SK-N-SH (cell line): ENCODE results near the gene SEMA3C. TPM values are rescaled to one million over a fixed set of nuclear protein-coding genes. Genes with fewer than 3 reads are reported as not detected.

Experiments used
- CTCF ChIA-PET: fragments of 300-600, 350-600 bp; formaldehyde crosslinking; extraction: SDS; loops from one replicate; lab custom pipeline; 2021; lab: Yijun Ruan, JAX
- POLR2A ChIA-PET: fragments of 350-600 bp; sonication (Branson Sonifier 250); formaldehyde crosslinking; extraction: SDS; loops from one replicate; lab custom pipeline; 2020; ENCODE audit warnings: antibody characterized with exemption, inconsistent platforms; lab: Yijun Ruan, JAX
- DNase-seq: peaks from one replicate; pipeline ENCODE4 v3.0.0; 2012
- H2AFZ ChIP-seq: fragments of 200-600 bp; sonication (generic); 2 replicates; pipeline ENCODE4 v1.8.1; 2016; ENCODE audit warnings: antibody characterized with exemption, mild to moderate bottlenecking, low read depth
- H3F3A ChIP-seq: fragments of 200-600 bp; sonication (generic); replicated peaks from 2 replicates; pipeline ENCODE3; 2016; ENCODE audit warnings: antibody characterized with exemption, mild to moderate bottlenecking; ENCODE audit not compliant: insufficient read depth
- H3K27ac ChIP-seq, 2 experiments: fragments of 200-500 bp in 1 of 2; fragments of 200-600 bp in 1 of 2; sonication (Bioruptor generic) in 1 of 2; sonication (generic), shearing (Covaris generic) in 1 of 2; 2 replicates each; pipeline versions ENCODE4 v1.5.1 to v1.6.1; 2014 to 2016; ENCODE audit warnings: low read depth in 2 of 2, inconsistent platforms in 1 of 2, low read length in 1 of 2, mild to moderate bottlenecking in 1 of 2, mixed read lengths in 1 of 2
- H3K27me3 ChIP-seq: fragments of 200-600 bp; sonication (generic), shearing (Covaris generic); 2 replicates; pipeline ENCODE4 v1.6.1; 2016; ENCODE audit warnings: mixed run types; ENCODE audit not compliant: insufficient read depth
- H3K36me3 ChIP-seq, 2 experiments: fragments of 200-500 bp in 1 of 2; fragments of 200-600 bp in 1 of 2; sonication (Bioruptor generic) in 1 of 2; sonication (generic) in 1 of 2; replicated peaks in 1 of 2; 2 replicates each; pipeline versions ENCODE3 to v1.5.1; 2014 to 2016; ENCODE audit warnings: low read length in 1 of 2, mild to moderate bottlenecking in 1 of 2; ENCODE audit not compliant: insufficient read depth in 2 of 2, control insufficient read depth in 1 of 2
- H3K4me1 ChIP-seq, 2 experiments: fragments of 200-500 bp in 1 of 2; fragments of 200-600 bp in 1 of 2; sonication (Bioruptor generic) in 1 of 2; sonication (generic), shearing (Covaris generic) in 1 of 2; 2 replicates each; pipeline versions ENCODE4 v1.5.1 to v1.6.1; 2014 to 2016; ENCODE audit warnings: low read depth in 1 of 2, low read length in 1 of 2, mixed run types in 1 of 2; ENCODE audit not compliant: insufficient read depth in 2 of 2, control insufficient read depth in 1 of 2
- H3K4me2 ChIP-seq: fragments of 200-600 bp; sonication (generic), shearing (Covaris generic); 2 replicates; pipeline ENCODE4 v1.6.1; 2017; ENCODE audit warnings: mixed run types
- H3K4me3 ChIP-seq, 2 experiments: fragments of 200-500 bp in 1 of 2; fragments of 200-600 bp in 1 of 2; sonication (Bioruptor generic) in 1 of 2; sonication (generic), shearing (Covaris generic) in 1 of 2; 2 replicates each; pipeline versions ENCODE4 v1.5.1 to v1.8.1; 2014 to 2016; ENCODE audit warnings: low read depth in 2 of 2, inconsistent platforms in 1 of 2, low read length in 1 of 2, mild to moderate bottlenecking in 1 of 2, mixed read lengths in 1 of 2, moderate library complexity in 1 of 2
- H3K79me2 ChIP-seq: fragments of 200-600 bp; sonication (generic); 2 replicates; pipeline ENCODE4 v1.8.1; 2017; ENCODE audit warnings: mild to moderate bottlenecking; ENCODE audit not compliant: insufficient read depth
- H3K9ac ChIP-seq: fragments of 200-600 bp; sonication (generic); 2 replicates; pipeline ENCODE4 v1.6.1; 2017; ENCODE audit warnings: mixed run types
- H3K9me2 ChIP-seq: fragments of 200-600 bp; sonication (generic); 2 replicates; pipeline ENCODE4 v1.6.1; 2017; ENCODE audit warnings: mixed run types
- H3K9me3 ChIP-seq: fragments of 200-600 bp; sonication (generic); 2 replicates; pipeline ENCODE4 v1.6.1; 2017; ENCODE audit warnings: mixed run types, mild to moderate bottlenecking, moderate library complexity
- H4K20me1 ChIP-seq: fragments of 200-600 bp; sonication (generic); 2 replicates; pipeline ENCODE4 v1.6.1; 2017; ENCODE audit warnings: mild to moderate bottlenecking, mixed run types; ENCODE audit not compliant: insufficient read depth
- CTCF ChIP-seq: fragments of 200-600 bp; sonication (generic); IDR thresholded peaks from 2 replicates; pipeline ENCODE4 v1.6.1; 2017; ENCODE audit warnings: antibody characterized with exemption, mild to moderate bottlenecking, moderate library complexity
- ELF1 ChIP-seq: IDR thresholded peaks from 2 replicates; pipeline ENCODE4 v1.4.0; 2012
- EP300 ChIP-seq, 2 experiments: IDR thresholded peaks; 2 replicates each; pipeline versions ENCODE4 v1.4.0 to v1.6.1; 2012; ENCODE audit warnings: borderline replicate concordance in 1 of 2, low read depth in 1 of 2, low read length in 1 of 2
- FOSL2 ChIP-seq: IDR thresholded peaks from 2 replicates; pipeline ENCODE4 v1.4.0; 2012; ENCODE audit warnings: low read depth, mild to moderate bottlenecking, moderate library complexity, borderline replicate concordance
- IRF3 ChIP-seq: fragments of 150-350 bp; IDR thresholded peaks from 2 replicates; pipeline ENCODE4 v1.6.1; 2016; ENCODE audit warnings: mild to moderate bottlenecking, low read depth, low read length
- NFIC ChIP-seq: IDR thresholded peaks from 2 replicates; pipeline ENCODE4 v1.4.0; 2012; ENCODE audit warnings: borderline replicate concordance
- RCOR1 ChIP-seq: fragments of 150-350 bp; IDR thresholded peaks from 2 replicates; pipeline ENCODE4 v1.6.1; 2017; ENCODE audit warnings: antibody characterized with exemption, low read length
- REST ChIP-seq: IDR thresholded peaks from 2 replicates; pipeline ENCODE4 v1.6.1; 2012; ENCODE audit warnings: mild to moderate bottlenecking, low read depth, low read length, moderate library complexity
- RFX5 ChIP-seq: IDR thresholded peaks from 2 replicates; pipeline ENCODE4 v1.6.1; 2012; ENCODE audit warnings: mild to moderate bottlenecking, improper control_type of control experiment, low read length
- WGBS: methylation state at CpG from one replicate; pipeline ENCODE4 v1.1.6; 2017; ENCODE audit warnings: low lambda C conversion rate; 5-methylcytosine and 5-hydroxymethylcytosine counted together
- polyA plus RNA-seq, 3 experiments: library from polyadenylated mRNA; depleted of rRNA; stranded (reverse); fragments of >200 nt; gene quantifications; 2 replicates each; pipeline ENCODE4 v1.2.3, GENCODE V29; 2012
- TF ChIP-seq, protein P1 (sequence below): IDR thresholded peaks from 2 replicates; pipeline ENCODE4 v1.4.0; 2012; ENCODE audit warnings: low read depth, borderline replicate concordance

The SEMA3C gene
- polyA plus RNA-seq, 1 of the 3 experiments (the other 2 are of a cell fraction): 51.1 TPM

DNA sequence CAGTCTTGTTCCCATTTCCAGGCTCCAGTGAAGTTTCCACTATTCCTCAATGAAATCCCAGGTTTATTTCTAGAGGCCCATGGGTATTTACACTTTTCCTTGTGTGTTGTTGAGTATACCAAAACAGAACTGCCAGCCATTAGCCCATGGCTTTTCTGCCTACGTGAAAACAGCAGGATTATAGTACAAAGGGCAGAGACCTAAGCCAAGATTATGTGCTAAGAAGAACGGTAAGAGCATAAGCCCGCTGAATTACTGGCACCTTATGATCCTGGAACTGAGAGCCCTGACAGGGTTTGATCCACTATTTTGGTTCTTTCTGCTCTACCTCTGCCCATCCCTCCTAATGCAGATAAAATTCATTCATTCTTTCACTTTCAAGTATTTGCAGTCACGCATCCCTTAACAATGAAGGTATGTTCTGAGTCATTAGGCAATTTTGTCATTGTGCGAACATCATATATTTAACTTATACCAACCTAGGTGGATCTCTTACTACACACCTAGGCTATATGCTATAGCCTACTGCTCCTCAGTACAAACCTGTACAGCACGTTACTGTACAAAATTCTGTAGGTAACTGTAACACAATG lies 16.0 kb downstream of the SEMA3C start:
- Histone ChIP-seq H3K4me1 (peaks cover 29 to 33% of the 10 kb centered on the region in 2 experiments), H4K20me1 (no peaks in the 10 kb centered on the region), H3K36me3 (peaks cover 5 to 16% of the 10 kb centered on the region in 2 experiments), H3K4me2 (no peak overlapping the region), H3K27ac (peak overlapping the region in 1 of 2 experiments; percentile 8; a peak in 1 of 4 replicates), H3K4me3 (no peak overlapping the region), H3K27me3 (no peaks in the 10 kb centered on the region), H3K9me2 (no peaks in the 10 kb centered on the region), H3K79me2 (peaks cover 60% of the 10 kb centered on the region; the same call in 1 of the 2 replicates), H3K9me3 (no peaks in the 10 kb centered on the region), H3F3A (peaks cover 34% of the 10 kb centered on the region), H2AFZ (no peak overlapping the region), H3K9ac (no peak overlapping the region)
- ChIA-PET POLR2A (no interaction called here), CTCF (interaction anchor here (1.3 kb wide), 1 partner anchor 567 kb away, joined by 4 read pairs; no protein-coding TSS in a partner anchor)
- 95% methylated on average over 6 of the region's 6 CpGs for WGBS
- TF ChIP-seq IRF3: no peak
- no peak for TF ChIP-seq EP300 (IDR thresholded peaks at IDR 0.05; ENCODE audit: borderline replicate concordance in 1 of 2, low read depth in 1 of 2, low read length in 1 of 2)
- TF ChIP-seq CTCF: no peak
- TF ChIP-seq RFX5: no peak
- TF ChIP-seq, protein P1, sequence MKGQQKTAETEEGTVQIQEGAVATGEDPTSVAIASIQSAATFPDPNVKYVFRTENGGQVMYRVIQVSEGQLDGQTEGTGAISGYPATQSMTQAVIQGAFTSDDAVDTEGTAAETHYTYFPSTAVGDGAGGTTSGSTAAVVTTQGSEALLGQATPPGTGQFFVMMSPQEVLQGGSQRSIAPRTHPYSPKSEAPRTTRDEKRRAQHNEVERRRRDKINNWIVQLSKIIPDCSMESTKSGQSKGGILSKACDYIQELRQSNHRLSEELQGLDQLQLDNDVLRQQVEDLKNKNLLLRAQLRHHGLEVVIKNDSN: no peak
- no peak for TF ChIP-seq RCOR1
- TF ChIP-seq ELF1: no peak
- TF ChIP-seq FOSL2: no peak
- TF ChIP-seq REST: no peak
- TF ChIP-seq NFIC: no peak
- DNase-seq: no peak
